GM19438 (cell line): ENCODE data around the gene MLLT3.

ENCODE experiments used
- ATAC-seq: cut with Tn5 transposase; IDR thresholded peaks from one replicate; pipeline ENCODE4 v1.9.1; 2021; ENCODE audit warnings: low read depth; ENCODE audit not compliant: unreplicated experiment

Gene MLLT3

DNA sequence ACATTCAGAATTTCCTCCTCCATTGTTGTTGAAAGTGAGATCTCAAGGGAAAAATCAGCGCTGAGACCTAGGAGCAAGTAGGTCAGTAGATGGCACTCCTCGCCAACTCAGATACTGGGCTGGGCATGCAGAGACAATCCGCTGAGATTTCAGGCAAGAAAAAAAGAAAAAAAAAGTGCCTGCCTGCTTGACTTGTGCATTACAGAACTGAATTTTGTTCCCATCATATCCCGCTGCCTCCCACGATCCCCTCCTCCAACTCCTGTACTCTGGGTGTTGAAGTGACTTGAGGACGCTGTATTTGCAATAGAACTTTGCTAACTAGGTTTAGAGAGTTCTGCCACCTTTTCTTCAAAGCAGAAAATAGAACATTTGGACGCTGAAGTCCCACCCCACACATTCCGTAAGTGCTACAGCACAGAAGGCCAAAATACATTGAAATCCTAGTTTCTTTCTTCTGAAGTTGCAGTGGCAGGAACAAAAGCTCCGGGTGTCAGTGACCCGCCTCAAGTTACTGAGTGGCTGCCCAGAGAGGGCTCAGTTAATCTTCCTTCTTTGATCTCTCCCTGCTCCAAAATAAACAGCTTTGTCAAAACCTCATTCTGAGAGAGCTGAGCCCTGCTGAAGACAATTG lies 265.8 kb downstream of the MLLT3 start:
- peak; percentile 49 for ATAC-seq

DNA sequence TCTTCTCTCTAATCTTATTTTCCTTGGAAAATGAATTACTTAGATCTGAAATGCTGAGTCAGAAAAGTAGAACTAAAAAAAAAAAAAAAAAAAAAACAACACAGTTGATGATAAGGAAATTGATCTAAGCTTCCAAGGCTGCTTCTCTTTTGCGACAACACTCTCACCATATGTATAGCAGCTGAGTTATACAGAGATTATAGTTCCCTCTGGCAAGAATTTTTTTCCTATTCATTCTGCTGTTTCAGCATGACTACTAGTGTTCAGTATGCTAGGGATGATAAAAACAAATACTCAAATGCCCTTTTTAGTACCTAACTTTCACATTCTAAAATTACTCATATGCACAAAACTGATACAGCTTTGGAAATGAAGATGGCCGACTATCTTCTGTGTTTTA lies 267.3 kb downstream of the MLLT3 start:
- no peak for ATAC-seq

DNA sequence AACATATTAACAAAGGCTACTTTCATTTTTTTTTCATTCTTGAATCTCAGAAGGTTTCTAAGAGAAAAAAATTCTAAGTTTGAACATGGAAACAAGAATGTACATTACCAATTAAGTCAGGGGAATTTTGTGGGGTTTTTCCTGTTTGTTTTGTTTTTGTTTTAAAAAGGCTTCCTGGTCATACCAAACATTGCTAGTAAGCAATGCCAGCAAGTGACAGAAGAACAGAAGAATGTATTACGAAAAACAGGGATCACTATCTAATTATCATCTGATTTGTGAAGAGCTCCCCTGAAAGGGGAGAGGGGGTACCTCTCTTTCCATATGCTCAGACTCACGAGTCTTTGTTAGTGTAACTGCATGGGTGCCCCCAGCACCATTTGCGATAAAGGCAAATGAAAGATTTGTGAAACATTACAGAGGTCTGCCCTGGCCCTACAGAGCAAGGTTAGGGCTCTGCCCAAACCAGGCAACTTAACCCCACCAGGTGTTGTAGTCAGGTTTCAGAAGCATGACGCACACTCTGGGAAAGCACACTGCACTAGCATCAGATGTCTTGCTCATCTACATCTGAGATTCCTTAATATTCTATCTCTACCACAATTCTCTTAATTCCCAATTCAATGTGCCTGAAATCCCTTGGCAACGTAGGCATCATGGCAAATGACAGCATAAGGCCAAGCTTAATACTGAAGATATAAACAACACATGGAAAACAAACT lies 268.2 kb downstream of the MLLT3 start:
- no peak for ATAC-seq

DNA sequence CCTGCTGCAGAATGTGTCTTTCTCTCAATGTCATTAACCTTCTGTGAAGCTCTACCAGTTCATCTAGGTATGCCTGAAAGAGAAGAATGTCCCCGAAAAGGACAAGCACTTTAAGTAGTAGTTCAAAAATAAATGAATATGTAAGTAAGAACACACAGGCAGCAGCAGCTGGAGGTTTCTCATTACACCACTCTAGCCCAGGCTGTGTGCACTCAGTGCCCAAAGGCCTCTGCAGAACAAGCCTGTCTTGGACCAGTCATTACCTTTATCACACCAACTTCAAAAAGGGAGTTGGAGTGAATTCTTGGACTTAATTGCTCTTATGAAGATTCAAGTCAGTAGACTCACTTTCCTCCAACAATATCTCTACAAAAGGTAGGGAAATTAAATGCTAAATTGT lies 268.8 kb downstream of the MLLT3 start:
- ATAC-seq = no peak

DNA sequence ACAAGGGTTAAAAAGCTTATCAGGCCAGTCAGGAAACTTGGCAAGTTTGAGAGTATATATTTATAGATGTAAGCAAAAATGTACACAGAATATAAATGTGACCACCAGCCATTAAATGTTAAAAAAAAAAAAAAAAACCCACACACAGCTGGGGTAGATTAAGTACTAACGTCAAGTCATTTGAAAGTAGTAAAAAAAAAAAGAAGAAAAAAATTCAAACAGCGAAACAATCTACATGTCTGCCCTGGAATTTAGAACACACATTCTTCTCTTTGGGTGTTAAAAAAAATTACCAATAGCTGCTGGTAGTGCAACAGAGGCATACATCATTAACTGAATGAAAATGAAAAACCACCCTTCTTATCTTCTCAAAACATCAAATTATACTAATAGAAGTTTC lies 269.7 kb downstream of the MLLT3 start:
- no peak for ATAC-seq

DNA sequence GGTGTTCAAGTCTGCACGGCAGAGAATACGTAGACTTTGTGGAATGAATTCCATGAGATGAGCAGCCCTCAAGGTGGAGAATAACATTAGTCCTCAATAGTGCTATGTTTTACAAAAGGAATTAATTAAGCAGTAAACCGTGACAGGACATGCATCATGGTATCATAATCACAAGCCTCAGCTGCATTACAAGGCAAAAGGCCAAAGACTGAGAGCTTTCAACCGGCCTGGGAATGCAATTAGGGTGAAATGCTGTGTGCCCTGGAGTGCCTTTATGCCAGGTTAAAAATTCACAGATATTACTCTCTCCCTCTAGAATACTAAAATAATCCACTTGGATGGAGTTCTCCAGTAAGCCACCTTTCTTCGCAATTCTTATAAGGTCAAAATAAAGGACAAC lies 270.6 kb downstream of the MLLT3 start:
- no peak for ATAC-seq

DNA sequence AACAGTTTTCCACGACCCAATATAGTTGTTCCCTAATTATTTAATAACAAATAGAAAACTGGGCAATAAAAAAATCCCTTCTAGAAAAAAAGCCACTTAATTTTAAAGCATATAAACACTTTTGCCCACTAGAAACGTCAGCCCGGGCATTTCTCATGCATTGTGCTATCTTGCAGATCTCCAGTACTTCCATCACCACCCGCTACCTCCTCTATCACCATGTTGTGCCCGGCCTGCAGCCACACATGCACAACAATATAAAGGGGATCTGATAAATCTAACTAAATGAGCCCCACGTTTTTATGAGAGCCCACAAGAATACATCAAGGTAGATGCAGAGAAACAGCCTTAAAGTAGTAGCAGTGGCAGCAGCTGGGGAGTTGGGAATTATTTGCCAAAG lies 272.7 kb downstream of the MLLT3 start:
- ATAC-seq = no peak

DNA sequence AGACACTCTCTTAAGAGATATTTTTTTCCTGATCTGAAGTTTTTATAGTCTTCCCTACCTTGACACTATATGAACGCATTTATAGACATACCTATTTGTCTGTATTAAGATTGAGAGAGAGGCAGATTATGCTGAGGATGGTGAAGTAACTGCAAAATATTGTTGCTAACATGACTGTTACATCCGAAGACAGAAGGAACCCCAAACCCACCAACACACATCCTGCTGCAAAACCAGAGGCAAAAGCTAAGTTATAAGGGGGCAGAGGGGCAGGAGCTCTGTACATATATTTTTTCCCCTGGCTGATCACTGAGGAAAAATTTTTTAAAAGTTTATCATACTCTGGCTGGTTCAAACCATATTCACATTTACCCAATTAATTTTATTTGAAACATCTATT lies 279.0 kb downstream of the MLLT3 start:
- no peak for ATAC-seq

DNA sequence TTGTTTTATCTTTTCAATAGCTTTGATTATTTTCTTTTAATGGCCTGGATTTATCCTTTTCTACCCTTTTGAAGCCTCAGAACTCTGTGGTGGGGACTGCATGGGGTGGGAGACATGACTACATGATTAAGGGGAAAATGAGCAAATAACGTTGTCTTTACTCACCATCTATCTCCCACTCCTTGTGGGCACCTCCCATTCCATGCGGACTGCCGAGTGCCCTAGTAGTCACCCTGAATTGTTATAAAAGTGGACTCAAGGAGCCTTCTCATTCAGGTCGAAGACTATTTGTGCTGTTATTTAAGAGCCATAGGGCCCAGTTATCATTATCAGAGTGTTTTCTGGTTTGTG lies 281.8 kb downstream of the MLLT3 start:
- ATAC-seq = no peak

DNA sequence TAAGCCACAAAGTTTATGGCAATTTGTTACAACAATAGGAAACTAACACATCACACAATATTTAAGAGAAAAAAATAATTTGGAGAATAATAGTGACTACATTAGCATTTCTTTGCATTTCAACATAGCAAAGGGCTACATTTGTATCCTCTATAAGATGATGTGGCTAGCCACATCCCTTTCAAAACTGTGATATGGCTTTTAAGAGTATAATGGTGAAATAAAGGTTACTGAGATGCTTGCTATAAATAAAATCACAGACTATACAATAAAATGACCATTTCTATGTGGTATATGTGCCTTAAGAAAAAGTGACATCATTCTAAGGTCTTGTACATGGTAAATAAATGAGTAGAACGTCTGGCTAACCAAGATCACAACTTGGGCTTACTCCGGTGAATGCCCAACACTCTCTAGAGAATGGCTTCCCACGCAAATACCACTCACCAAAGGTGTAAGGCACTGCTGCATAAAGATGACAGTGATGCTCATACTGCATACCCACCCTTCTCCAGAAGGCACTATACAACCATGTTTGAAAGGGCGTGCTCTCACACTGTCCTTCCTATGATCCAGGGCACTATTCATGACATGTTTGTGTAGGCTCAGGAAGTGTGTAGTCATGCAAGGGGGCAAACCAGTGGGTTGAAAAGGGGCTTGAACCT lies 286.5 kb downstream of the MLLT3 start:
- ATAC-seq = no peak

DNA sequence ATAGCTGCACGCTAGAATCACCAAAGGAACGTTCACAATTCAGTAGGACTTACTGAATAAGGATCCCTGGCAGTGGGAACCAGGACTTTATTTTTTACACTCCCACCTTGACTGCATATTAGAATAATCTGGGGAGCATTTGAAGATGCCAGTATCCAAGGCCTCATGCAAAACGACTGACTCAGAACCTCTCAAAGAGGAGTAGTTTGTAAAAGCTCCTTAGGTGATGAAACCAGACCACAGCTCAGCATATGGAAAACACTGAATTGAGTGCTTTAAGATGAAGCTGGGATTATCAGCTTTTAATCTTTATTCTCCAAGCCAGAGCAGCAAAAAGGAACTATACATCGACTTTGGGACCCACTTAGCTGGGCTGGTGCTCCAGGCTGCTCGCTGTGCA lies 288.3 kb downstream of the MLLT3 start:
- no peak for ATAC-seq

DNA sequence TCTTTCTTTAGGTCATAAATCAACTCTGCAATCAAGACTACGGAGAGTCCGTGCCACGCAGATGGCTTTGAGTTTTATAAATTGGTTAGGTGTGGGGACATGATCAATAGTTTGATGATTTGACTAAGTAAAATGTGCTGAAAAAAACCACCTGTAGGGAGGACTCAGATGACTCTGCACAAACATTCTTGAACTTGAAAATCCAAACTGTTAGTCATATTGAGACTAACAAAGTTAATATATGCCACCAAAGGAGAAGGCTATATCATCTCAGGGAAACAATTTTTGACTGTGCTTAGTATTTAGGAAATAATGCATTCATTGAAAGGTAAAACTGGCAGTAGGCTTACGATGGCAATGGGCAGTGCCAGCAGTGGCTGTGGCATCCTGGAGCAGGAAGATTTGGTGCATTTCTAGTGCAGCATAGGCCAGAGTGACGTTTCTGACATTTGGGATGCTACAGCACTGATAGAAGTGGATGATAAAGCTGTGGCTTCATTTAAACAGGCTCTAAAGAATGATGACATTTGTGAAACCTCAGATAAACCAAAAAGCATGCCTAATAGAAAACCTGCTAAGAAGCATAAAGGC lies 291.1 kb downstream of the MLLT3 start:
- ATAC-seq = peak; percentile 85

DNA sequence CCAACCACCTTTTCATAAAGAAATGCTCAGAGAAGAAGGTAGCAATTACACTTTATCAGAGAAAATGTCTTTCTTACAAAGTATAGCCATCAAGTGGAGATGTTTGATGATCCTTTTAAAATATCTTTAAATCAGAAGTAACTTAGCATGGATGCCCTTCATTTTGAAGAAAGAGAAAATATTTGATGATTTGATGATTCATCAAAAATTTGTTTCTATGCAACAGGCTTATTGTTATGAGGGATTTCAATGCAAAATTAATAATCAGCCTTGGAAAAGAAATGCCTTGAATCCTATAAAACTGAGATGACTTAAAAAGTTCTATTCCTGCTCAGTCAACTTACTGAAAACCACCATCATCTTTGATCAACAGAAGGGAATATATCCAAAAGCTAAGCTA lies 291.6 kb downstream of the MLLT3 start:
- no peak for ATAC-seq

DNA sequence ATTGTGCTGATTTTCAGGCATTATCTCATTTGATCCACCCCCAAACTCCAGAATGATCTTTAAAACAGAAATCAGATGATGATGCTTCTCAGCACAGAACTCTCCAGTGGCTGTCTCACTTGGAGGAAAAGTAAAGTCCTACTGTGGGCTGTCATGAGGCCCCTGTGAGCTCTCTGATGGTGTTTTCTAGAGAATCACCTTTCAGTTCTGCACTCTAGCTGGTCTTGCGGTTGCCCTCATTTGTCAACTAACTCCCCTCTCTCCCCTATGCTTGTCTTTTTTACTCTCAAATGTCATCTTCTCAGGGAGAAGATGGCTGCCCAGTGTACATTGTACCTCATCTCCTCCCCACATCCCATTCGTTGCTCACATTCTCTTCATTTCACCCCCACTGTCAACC lies 295.8 kb downstream of the MLLT3 start:
- ATAC-seq = no peak

DNA sequence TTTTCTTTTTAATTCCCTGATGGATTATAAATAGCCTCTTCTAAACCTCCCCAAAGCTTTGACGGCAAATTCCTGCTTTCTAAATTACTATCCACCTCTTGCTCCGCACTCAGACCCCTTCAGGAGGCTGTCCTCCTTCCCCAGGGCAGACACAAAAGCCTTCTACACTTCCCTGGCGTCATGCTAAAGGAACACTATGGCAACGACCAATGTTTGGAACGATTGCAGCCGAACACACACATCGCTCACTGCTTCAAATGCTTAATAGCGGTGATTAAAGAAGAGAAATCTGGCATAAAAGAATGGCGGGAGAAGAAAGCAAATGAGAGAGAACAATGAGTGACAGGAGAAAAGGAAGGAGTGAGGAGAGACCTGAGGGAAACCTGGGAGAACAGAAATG lies 297.3 kb downstream of the MLLT3 start:
- no peak for ATAC-seq

DNA sequence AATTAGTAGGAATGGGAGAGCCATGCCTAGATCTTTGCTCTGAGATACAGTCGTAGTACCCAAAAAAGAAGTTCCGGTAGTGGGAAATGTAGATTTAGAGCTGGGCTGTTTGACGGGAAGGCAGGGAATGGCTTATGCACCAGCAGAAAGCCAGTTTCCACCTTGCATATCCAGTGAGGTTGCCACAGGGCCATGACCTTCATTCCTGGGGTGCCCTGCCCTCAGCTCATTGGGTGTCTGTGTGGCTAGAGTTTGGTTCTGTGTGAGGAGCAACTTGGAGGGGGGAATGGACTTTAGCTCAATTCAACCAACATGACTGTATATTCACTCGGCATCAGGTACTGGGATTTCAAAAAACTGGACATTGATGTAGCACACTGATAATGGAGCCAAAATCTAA lies 300.1 kb downstream of the MLLT3 start:
- no peak for ATAC-seq

DNA sequence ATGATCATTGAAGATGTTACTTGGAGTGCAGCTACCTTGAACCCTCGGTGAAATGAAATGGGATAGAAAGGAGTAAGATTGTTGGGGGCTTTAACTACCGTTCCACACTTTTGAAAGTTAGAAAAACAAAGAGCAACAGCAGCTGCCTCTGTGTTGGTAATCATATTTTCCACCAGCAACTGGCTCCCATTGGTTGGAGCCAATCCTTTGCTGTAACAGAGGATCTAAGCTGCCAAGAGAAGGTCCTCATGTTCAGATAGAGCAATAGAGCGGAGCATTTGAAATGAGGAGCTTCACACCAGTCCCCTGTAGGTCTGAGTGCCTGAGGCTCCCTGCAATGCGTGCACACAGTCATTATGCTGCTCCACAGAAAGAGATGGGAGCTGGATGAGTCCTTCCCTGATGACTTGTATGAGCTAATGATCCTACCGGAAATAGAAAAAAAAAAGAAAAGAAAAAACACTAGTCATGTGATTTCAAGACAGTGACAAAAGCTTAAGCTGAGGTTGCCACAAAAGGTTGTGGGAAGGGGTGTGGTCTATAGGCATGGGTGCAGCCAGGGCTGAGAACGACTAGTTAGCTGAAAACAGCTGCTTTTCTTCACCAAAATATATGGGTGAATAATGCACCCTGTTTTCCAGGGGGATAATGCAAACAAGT lies 300.7 kb downstream of the MLLT3 start:
- ATAC-seq = no peak

DNA sequence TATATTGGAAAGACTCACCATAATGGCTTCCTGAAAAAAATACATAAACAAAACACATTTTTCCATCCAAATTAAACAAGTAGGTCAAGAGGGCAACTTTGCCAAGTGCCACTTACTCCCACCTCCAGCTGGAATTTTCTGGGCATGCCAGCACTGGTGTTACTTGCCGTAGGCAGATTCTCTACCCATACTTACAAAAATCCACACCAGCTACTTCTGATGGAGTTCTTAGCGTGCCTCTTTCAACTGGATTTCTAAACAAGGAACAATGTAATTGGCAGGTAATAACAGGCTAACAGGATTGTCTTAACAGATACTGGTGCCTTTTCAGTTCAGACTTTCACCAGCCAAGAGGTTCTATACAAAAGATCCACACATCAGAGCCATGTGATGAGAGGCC lies 301.4 kb downstream of the MLLT3 start:
- ATAC-seq = no peak

DNA sequence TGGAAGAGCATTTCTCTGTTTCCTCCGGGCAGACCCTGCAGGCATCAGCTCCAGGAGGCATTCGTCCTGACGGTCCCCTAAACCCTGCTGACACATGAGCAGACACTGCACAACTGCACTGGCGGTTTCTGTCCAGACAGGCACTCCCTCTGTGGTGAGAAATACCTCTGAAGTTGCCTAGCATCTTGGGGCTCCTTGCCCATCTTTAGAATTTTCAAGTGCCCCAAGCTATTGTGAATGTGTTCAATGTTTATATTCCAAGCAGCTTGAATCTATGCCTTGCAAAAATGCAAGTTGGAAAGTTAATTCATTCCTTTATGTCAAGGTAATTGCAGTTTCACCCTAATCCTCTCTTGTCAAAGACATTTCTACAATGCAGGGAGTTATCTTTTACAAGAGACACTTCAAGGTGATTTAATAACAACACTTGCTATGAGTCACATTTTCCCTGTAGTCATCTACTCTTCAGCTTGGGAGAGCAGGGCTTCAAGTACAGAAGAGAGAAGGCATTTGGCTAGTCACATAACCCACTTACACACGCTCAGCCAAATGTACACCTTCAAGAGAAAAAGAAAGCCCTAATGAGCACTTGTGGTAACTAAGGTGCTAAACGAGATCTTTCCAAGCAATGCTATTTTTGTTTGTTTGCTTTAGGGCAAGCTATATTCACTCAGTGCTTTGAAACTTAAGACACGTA lies 302.5 kb downstream of the MLLT3 start:
- no peak for ATAC-seq

DNA sequence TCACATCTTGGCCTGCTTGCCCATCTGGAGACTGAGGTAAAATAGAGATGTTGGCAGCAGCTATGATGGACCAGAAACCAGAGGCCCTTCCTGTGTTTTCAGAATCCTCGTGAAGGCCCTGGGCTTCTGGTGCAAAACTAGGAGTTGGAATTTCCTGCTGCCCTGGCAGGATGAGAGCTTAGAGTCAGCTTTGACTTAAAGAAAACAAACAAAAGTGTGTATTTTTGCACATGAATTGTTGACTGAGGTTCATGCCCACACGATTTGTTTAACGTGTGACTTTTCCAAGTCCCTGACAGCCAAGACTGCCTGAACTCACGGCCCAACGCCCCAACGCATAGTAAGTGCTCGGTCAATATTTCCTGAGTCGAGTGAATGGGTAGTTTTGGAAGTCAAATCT lies 303.1 kb downstream of the MLLT3 start:
- no peak for ATAC-seq

DNA sequence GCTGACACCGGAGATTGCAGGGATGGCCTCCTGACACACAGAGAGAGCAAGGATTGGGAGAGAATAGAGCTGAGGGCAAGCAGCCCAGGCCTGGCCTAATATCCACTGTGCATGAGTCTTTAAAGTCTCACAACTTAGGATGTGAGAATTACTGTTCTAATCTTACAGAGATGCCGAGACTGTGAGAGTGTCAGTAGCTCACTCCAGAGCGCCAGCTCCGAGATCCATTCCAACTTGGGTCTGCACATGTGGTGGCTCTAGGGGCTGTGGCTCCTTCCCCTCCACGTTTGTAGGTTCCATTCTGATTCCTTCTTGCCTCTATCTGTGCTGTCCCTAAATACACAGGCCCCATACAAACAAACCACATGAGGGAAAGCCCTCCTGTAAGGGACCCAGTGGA lies 304.6 kb downstream of the MLLT3 start:
- no peak for ATAC-seq
